H1 (cell line): Measurements from ENCODE around the gene OR5W2. TPM values are rescaled to one million over a fixed set of nuclear protein-coding genes. Genes with fewer than 3 reads are reported as not detected.
"Not testable (repeated sequence)": the region's sequence is repeated elsewhere in the genome, so short reads cannot be mapped to it uniquely, and the experiment has no call there.

Experiments
- CTCF ChIA-PET: fragments of 300-600 bp; sonication (Branson Sonifier 250); formaldehyde crosslinking; loops from one replicate; lab custom pipeline; 2021; ENCODE audit not compliant: partially characterized antibody; lab: Charles Lee
- POLR2A ChIA-PET: fragments of 300-600 bp; sonication (Branson Sonifier 250); formaldehyde crosslinking; loops from one replicate; lab custom pipeline; 2021; ENCODE audit warnings: inconsistent platforms; ENCODE audit not compliant: partially characterized antibody; lab: Charles Lee
- DNase-seq, 2 experiments: peaks; one replicate each; pipeline versions ENCODE4 v3.0.0 to v3.0.0-alpha.2; 2010 to 2022; ENCODE audit warnings: low spot score in 2 of 2, low read depth in 1 of 2, mixed read lengths in 1 of 2
- FAIRE-seq: peaks from 2 replicates; lab custom pipeline; 2011; peaks lifted over from hg19 to GRCh38; lab: Jason Lieb, UNC
- H2AFZ ChIP-seq: 2 replicates; pipeline ENCODE4 v1.8.1; 2012; ENCODE audit warnings: low read length, inconsistent platforms
- H2AK5ac ChIP-seq: 2 replicates; pipeline ENCODE4 v1.6.1; 2013; ENCODE audit warnings: low read depth, low read length
- H2BK120ac ChIP-seq: replicated peaks from 2 replicates; pipeline ENCODE3; 2013; ENCODE audit warnings: low read depth, low read length, inconsistent platforms
- H2BK12ac ChIP-seq: 2 replicates; pipeline ENCODE4 v1.6.1; 2013; ENCODE audit warnings: low read depth, low read length
- H2BK15ac ChIP-seq: 2 replicates; pipeline ENCODE4 v1.6.1; 2013; ENCODE audit warnings: low read length
- H2BK20ac ChIP-seq: 2 replicates; pipeline ENCODE4 v1.6.1; 2013; ENCODE audit warnings: low read length
- H2BK5ac ChIP-seq: 2 replicates; pipeline ENCODE4 v1.6.1; 2013; ENCODE audit warnings: low read depth, low read length
- H3K14ac ChIP-seq: 2 replicates; pipeline ENCODE4 v1.6.1; 2013; ENCODE audit warnings: inconsistent platforms; ENCODE audit not compliant: insufficient read length
- H3K18ac ChIP-seq: 2 replicates; pipeline ENCODE4 v1.6.1; 2013; ENCODE audit warnings: low read length; ENCODE audit errors: extremely low read depth
- H3K23ac ChIP-seq: 2 replicates; pipeline ENCODE4 v1.6.1; 2013; ENCODE audit warnings: inconsistent platforms; ENCODE audit not compliant: insufficient read length
- H3K23me2 ChIP-seq: 2 replicates; pipeline ENCODE4 v1.6.1; 2013; ENCODE audit warnings: low read depth, low read length
- H3K27ac ChIP-seq: 2 replicates; pipeline ENCODE4 v1.6.1; 2011; ENCODE audit warnings: low read depth, low read length, inconsistent platforms
- H3K27me3 ChIP-seq, 4 experiments: replicated peaks in 1 of 4; 1 replicate in 1 of 4; 2 replicates in 3 of 4; pipeline versions ENCODE4 v1.6.1 to v1.8.1; 2011 to 2013; ENCODE audit warnings: low read length in 3 of 4, mild to moderate bottlenecking in 3 of 4, inconsistent platforms in 2 of 4, mixed read lengths in 2 of 4, moderate library complexity in 1 of 4; ENCODE audit not compliant: control insufficient read depth in 3 of 4, insufficient read depth in 3 of 4; ENCODE audit errors: extremely low read depth in 1 of 4
- H3K36me3 ChIP-seq, 4 experiments: 2 replicates each; pipeline versions ENCODE4 v1.6.1 to v1.8.1; 2011 to 2013; ENCODE audit warnings: mild to moderate bottlenecking in 4 of 4, low read length in 3 of 4, moderate library complexity in 2 of 4, control low read depth in 1 of 4, inconsistent platforms in 1 of 4; ENCODE audit not compliant: insufficient read depth in 4 of 4, control insufficient read depth in 2 of 4
- H3K4ac ChIP-seq: replicated peaks from 2 replicates; pipeline ENCODE3; 2013; ENCODE audit warnings: low read length, low read depth, mixed read lengths, inconsistent platforms; ENCODE audit not compliant: insufficient read length
- H3K4me1 ChIP-seq, 4 experiments: replicated peaks in 1 of 4; 1 replicate in 1 of 4; 2 replicates in 3 of 4; pipeline versions ENCODE4 v1.6.1 to v1.8.1; 2011 to 2013; ENCODE audit warnings: low read length in 3 of 4, inconsistent platforms in 2 of 4, mixed read lengths in 1 of 4; ENCODE audit not compliant: insufficient read depth in 4 of 4, control insufficient read depth in 3 of 4
- H3K4me2 ChIP-seq, 2 experiments: 2 replicates each; pipeline versions ENCODE4 v1.6.1 to v1.8.1; 2011 to 2013; ENCODE audit warnings: low read depth in 2 of 2, low read length in 2 of 2, control low read depth in 1 of 2, inconsistent platforms in 1 of 2, mild to moderate bottlenecking in 1 of 2; ENCODE audit not compliant: insufficient read depth in 1 of 2
- H3K4me3 ChIP-seq, 4 experiments: fragments of 200-600, 300-600 bp in 1 of 4; sonication (generic), shearing (Covaris generic), sonication (Bioruptor Twin) in 1 of 4; 2 replicates each; pipeline versions ENCODE4 v1.5.1 to v1.8.1; 2011 to 2016; ENCODE audit warnings: low read length in 4 of 4, low read depth in 3 of 4, control low read depth in 2 of 4, inconsistent platforms in 2 of 4, mild to moderate bottlenecking in 2 of 4, mixed read lengths in 1 of 4, moderate library complexity in 1 of 4; ENCODE audit not compliant: insufficient read depth in 2 of 4; ENCODE audit errors: extremely low read depth in 1 of 4
- H3K56ac ChIP-seq: replicated peaks from 2 replicates; pipeline ENCODE3; 2013; ENCODE audit warnings: low read depth, mild to moderate bottlenecking, mixed read lengths, low read length, inconsistent platforms; ENCODE audit not compliant: insufficient read length
- H3K79me1 ChIP-seq: 2 replicates; pipeline ENCODE4 v1.6.1; 2013; ENCODE audit warnings: low read depth, low read length, control low read depth
- H3K79me2 ChIP-seq, 2 experiments: 2 replicates each; pipeline versions ENCODE4 v1.6.1 to v1.8.1; 2012 to 2013; ENCODE audit warnings: low read length in 2 of 2, mild to moderate bottlenecking in 2 of 2, inconsistent platforms in 1 of 2; ENCODE audit not compliant: insufficient read depth in 2 of 2, control insufficient read depth in 1 of 2
- H3K9ac ChIP-seq, 4 experiments: replicated peaks in 1 of 4; 1 replicate in 1 of 4; 2 replicates in 3 of 4; pipeline versions ENCODE4 v1.6.1 to v1.8.1; 2011 to 2013; ENCODE audit warnings: low read depth in 3 of 4, low read length in 3 of 4, control low read depth in 2 of 4, mild to moderate bottlenecking in 2 of 4, moderate library complexity in 2 of 4, inconsistent platforms in 1 of 4; ENCODE audit errors: extremely low read depth in 1 of 4
- H3K9me3 ChIP-seq, 2 experiments: 2 replicates each; pipeline versions ENCODE4 v1.6.1 to v1.8.1; 2012 to 2013; ENCODE audit warnings: mild to moderate bottlenecking in 2 of 2, moderate library complexity in 2 of 2, control low read depth in 1 of 2, inconsistent platforms in 1 of 2, low read depth in 1 of 2, low read length in 1 of 2, mixed read lengths in 1 of 2; ENCODE audit not compliant: insufficient read depth in 2 of 2
- H4K20me1 ChIP-seq, 2 experiments: replicated peaks in 1 of 2; 2 replicates each; pipeline versions ENCODE3 to v1.8.1; 2011 to 2013; ENCODE audit warnings: inconsistent platforms in 2 of 2, low read length in 2 of 2, mild to moderate bottlenecking in 1 of 2; ENCODE audit not compliant: insufficient read depth in 2 of 2, control insufficient read depth in 1 of 2
- H4K5ac ChIP-seq: 2 replicates; pipeline ENCODE4 v1.6.1; 2013; ENCODE audit warnings: low read length, low read depth, mixed read lengths, inconsistent platforms; ENCODE audit not compliant: insufficient read length
- H4K8ac ChIP-seq: 2 replicates; pipeline ENCODE4 v1.8.0; 2013; ENCODE audit warnings: mild to moderate bottlenecking, moderate library complexity, low read length, inconsistent platforms; ENCODE audit not compliant: insufficient read depth; ENCODE audit errors: extremely low read depth
- H4K91ac ChIP-seq: replicated peaks from 2 replicates; pipeline ENCODE3; 2013; ENCODE audit warnings: low read length, mixed read lengths, inconsistent platforms; ENCODE audit not compliant: insufficient read length
- WGBS, 2 experiments: shearing (Covaris generic) in 1 of 2; methylation state at CpG; one replicate each; pipeline versions ENCODE4 v1.1.6 to v1.1.7; 2013 to 2015; ENCODE audit warnings: low lambda C conversion rate in 2 of 2, mixed read lengths in 2 of 2, inconsistent platforms in 1 of 2, low coverage in 1 of 2, missing lambda C conversion rate in 1 of 2; ENCODE audit not compliant: insufficient replicate concordance in 2 of 2, insufficient coverage in 1 of 2, insufficient read length in 1 of 2; ENCODE audit errors: extremely low coverage in 1 of 2, missing lambda C conversion rate in 1 of 2; 5-methylcytosine and 5-hydroxymethylcytosine counted together
- polyA plus RNA-seq, 7 experiments: library from polyadenylated mRNA; depleted of rRNA in 3 of 7; stranded (reverse) in 5 of 7; unstranded in 2 of 7; fragments of >200 nt in 5 of 7; fragments of 200-250 nt in 2 of 7; gene quantifications; 1 replicate in 5 of 7; 2 replicates in 1 of 7; 4 replicates in 1 of 7; pipeline versions ENCODE4 v1.2.1 to v1.2.3, GENCODE V29; 2011 to 2013; ENCODE audit warnings: missing spikeins in 2 of 7, mixed read lengths in 2 of 7
- total RNA-seq: library from RNA; stranded (reverse); fragmentation: NEBNext Ultra II Directional; extraction: Animal tissue kit (Norgen Biotek cat#: 25700); gene quantifications from 2 replicates; pipeline ENCODE4 v1.2.1, GENCODE V29; 2021

Gene OR5W2
- total and polyA plus RNA-seq, 2 of the 8 experiments (the other 6 are each of a cell fraction or from before 2014, with no cell fraction given): not detected

GRCh38 chr11:55885481-55885880 lies 28.9 kb downstream of the OR5W2 start:
- H4K91ac ChIP-seq, H3K23me2 ChIP-seq, H3K9me3 ChIP-seq, H2BK5ac ChIP-seq, H3K79me1 ChIP-seq, H4K8ac ChIP-seq, H3K36me3 ChIP-seq, H2AK5ac ChIP-seq, H3K79me2 ChIP-seq, H2BK120ac ChIP-seq, FAIRE-seq, H3K27me3 ChIP-seq, H3K56ac ChIP-seq, H3K18ac ChIP-seq, H2AFZ ChIP-seq, POLR2A ChIA-PET, H4K5ac ChIP-seq, H3K4ac ChIP-seq, H2BK15ac ChIP-seq, H2BK12ac ChIP-seq, H3K27ac ChIP-seq, H3K4me2 ChIP-seq, H3K4me3 ChIP-seq, DNase-seq, H3K4me1 ChIP-seq, H3K14ac ChIP-seq, CTCF ChIA-PET, H3K9ac ChIP-seq, H2BK20ac ChIP-seq, H4K20me1 ChIP-seq, H3K23ac ChIP-seq: not testable (repeated sequence)
- WGBS, 2 experiments: 91% methylated on average over 9 of the region's 9 CpGs; no CpG with 5 or more reads in 1 of the 2 experiments

- FAIRE-seq, H3K27me3 ChIP-seq, H3K9ac ChIP-seq, H4K5ac ChIP-seq, H2BK12ac ChIP-seq, H3K9me3 ChIP-seq, H4K91ac ChIP-seq, H3K4me1 ChIP-seq, H3K4me3 ChIP-seq, H3K23ac ChIP-seq, H3K23me2 ChIP-seq, H2BK5ac ChIP-seq, H4K8ac ChIP-seq, H3K79me2 ChIP-seq, H4K20me1 ChIP-seq, H2BK120ac ChIP-seq, CTCF ChIA-PET, H2BK15ac ChIP-seq, H3K79me1 ChIP-seq, H2AFZ ChIP-seq, H3K14ac ChIP-seq, H3K4me2 ChIP-seq, H3K18ac ChIP-seq, H3K36me3 ChIP-seq, H3K56ac ChIP-seq, DNase-seq, POLR2A ChIA-PET, H2AK5ac ChIP-seq, H3K27ac ChIP-seq, H3K4ac ChIP-seq, H2BK20ac ChIP-seq: not testable (repeated sequence)
- WGBS, 2 experiments: 91% methylated on average over 4 of the region's 4 CpGs; no CpG with 5 or more reads in 1 of the 2 experiments
Measured at GRCh38 chr11:55884995-55885394, 29.4 kb downstream of the OR5W2 start.
